ENCODE results near the gene RENBP. TPM values are rescaled to one million over a fixed set of nuclear protein-coding genes. Genes with fewer than 3 reads are reported as not detected.

The RENBP gene
- total and polyA plus RNA-seq, 12 donors, result 5.4 to 69.6 (median 26.1) TPM

- H3K4me3 ChIP-seq, result peak overlapping the region; percentile 73 to 86 (median 80)
- 0 to 17% (median 5%) methylated on average over 36 to 47 of the region's 49 CpGs; no CpG with 5 or more reads in 1 of the 4 donors for WGBS, 4 donors
- no peaks in the 10 kb centered on the region for H3K27me3 ChIP-seq
- no peaks in the 10 kb centered on the region for H3K36me3 ChIP-seq (replicated peaks in 1 of 2)
- intact Hi-C loops (cut with DNase I), result no loop called here
- TF ChIP-seq POLR2A (IDR thresholded peaks at IDR 0.05) (peak in 1 of 2 donors; percentile 50), CTCF (IDR thresholded peaks at IDR 0.05) (no peak)
- H3K9me3 ChIP-seq (replicated peaks in 1 of 3), result no peaks in the 10 kb centered on the region
- peak overlapping the region; percentile 93 to 99 (median 98) for H3K27ac ChIP-seq
- peak; percentile 65 to 82 (median 71) for DNase-seq
- peaks cover 24 to 59% of the 10 kb centered on the region in 2 donors for H3K4me1 ChIP-seq (replicated peaks in 1 of 2)
Measured at GRCh38 chrX:153970357-153971123, 26.1 kb upstream of the RENBP start.

DNA sequence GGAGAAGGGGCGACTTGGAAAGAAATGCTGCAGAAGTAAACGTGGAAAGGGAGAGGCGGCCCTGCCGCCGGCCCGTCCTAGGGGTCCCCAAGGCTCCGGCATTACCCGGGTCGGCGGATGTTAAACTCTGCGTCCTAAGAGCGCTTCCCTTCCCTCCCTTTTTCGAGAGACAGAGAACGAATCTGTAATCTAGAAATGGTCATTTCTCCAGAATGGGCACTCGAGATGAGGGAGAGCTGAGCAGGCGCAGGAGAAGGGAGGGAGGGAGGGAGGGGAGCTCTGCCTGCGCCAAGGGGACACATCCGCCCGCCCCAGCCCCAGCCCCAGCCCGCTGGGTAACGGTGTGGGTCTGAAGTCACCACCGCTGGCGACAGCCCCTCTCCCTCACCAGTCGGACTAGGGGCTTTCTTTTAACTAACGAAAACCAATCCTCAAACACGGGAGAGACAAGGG lies 25.5 kb upstream of the RENBP start:
- H3K27ac ChIP-seq, result peak overlapping the region; percentile 41 to 99 (median 98)
- peak in 4 of 7 donors; percentile 52 to 62 (median 56) for DNase-seq
- H3K4me1 ChIP-seq (replicated peaks in 1 of 2), result peaks cover 24 to 59% of the 10 kb centered on the region in 2 donors
- WGBS, 4 donors, result 1 to 23% (median 15%) methylated on average over 17 to 26 of the region's 26 CpGs; no CpG with 5 or more reads in 1 of the 4 donors
- intact Hi-C loops (cut with DNase I), result no loop called here
- H3K4me3 ChIP-seq, result peak overlapping the region in 2 of 4 donors; percentile 73 to 81
- H3K27me3 ChIP-seq, result no peaks in the 10 kb centered on the region
- no peak for TF ChIP-seq CTCF (IDR thresholded peaks at IDR 0.05)
- TF ChIP-seq POLR2A (IDR thresholded peaks at IDR 0.05), result peak in 1 of 2 donors; percentile 9
- no peaks in the 10 kb centered on the region for H3K9me3 ChIP-seq (replicated peaks in 1 of 3)
- no peaks in the 10 kb centered on the region for H3K36me3 ChIP-seq (replicated peaks in 1 of 2)

GRCh38 chrX:153969125-153969903 lies 24.9 kb upstream of the RENBP start:
- peak overlapping the region; percentile 41 to 99 (median 98) for H3K27ac ChIP-seq
- peak in 1 of 7 donors; percentile 38 for DNase-seq
- H3K4me3 ChIP-seq, result peak overlapping the region in 2 of 4 donors; percentile 73 to 81
- TF ChIP-seq CTCF (IDR thresholded peaks at IDR 0.05) (no peak), POLR2A (IDR thresholded peaks at IDR 0.05) (no peak)
- no peaks in the 10 kb centered on the region for H3K9me3 ChIP-seq (replicated peaks in 1 of 3)
- H3K4me1 ChIP-seq (replicated peaks in 1 of 2), result peaks cover 24 to 54% of the 10 kb centered on the region in 2 donors
- H3K27me3 ChIP-seq, result no peaks in the 10 kb centered on the region
- intact Hi-C loops (cut with DNase I), result no loop called here
- 8 to 46% (median 25%) methylated on average over 10 to 25 of the region's 25 CpGs for WGBS, 4 donors
- no peaks in the 10 kb centered on the region for H3K36me3 ChIP-seq (replicated peaks in 1 of 2)

GRCh38 chrX:153968754-153969124 lies 24.3 kb upstream of the RENBP start:
- Histone ChIP-seq H3K9me3 (replicated peaks in 1 of 3) (no peaks in the 10 kb centered on the region), H3K36me3 (replicated peaks in 1 of 2) (peaks cover 0 to 2% of the 10 kb centered on the region in 2 donors), H3K27ac (peak overlapping the region in 3 of 5 donors; percentile 96 to 98 (median 98)), H3K4me3 (peak overlapping the region in 1 of 4 donors; percentile 73), H3K27me3 (no peaks in the 10 kb centered on the region), H3K4me1 (replicated peaks in 1 of 2) (peaks cover 18 to 49% of the 10 kb centered on the region in 2 donors)
- 4 to 66% (median 41%) methylated on average over 12 of the region's 12 CpGs; no CpG with 5 or more reads in 1 of the 4 donors for WGBS, 4 donors
- peak in 1 of 7 donors; percentile 34 for DNase-seq
- intact Hi-C loops (cut with DNase I), result no loop called here
- TF ChIP-seq POLR2A (IDR thresholded peaks at IDR 0.05) (no peak), CTCF (IDR thresholded peaks at IDR 0.05) (no peak)
